ENCODE results near the gene FLII. TPM values are rescaled to one million over a fixed set of nuclear protein-coding genes. Genes with fewer than 3 reads are reported as not detected.

The FLII gene
- total and polyA plus RNA-seq, 2 of the 8 experiments (the other 6 are each of a cell fraction or from before 2014, with no cell fraction given), result 300 to 549 TPM

GRCh38 chr17:18285296-18285695 lies 26.8 kb upstream of the FLII start:
- no peak overlapping the region for H2BK120ac ChIP-seq (replicated peaks; ENCODE audit: low read depth, low read length)
- H3K23ac ChIP-seq (ENCODE audit: insufficient read length), result no peak overlapping the region
- POLR2A ChIA-PET (ENCODE audit: partially characterized antibody), result interaction anchor here (0.6 to 1.8 kb wide), 4 partner anchors 8 to 61 kb away, joined by 3 to 4 read pairs (median 4); no protein-coding TSS in a partner anchor
- H4K91ac ChIP-seq (replicated peaks; ENCODE audit: insufficient read length, low read length), result no peak overlapping the region
- no peak overlapping the region for H2BK20ac ChIP-seq (ENCODE audit: low read length)
- no peak overlapping the region for H2BK15ac ChIP-seq (ENCODE audit: low read length)
- WGBS, 2 experiments (ENCODE audit: extremely low coverage in 1 of 2, insufficient coverage in 1 of 2, insufficient read length in 1 of 2, insufficient replicate concordance in 2 of 2, low coverage in 1 of 2, low lambda C conversion rate in 2 of 2, missing lambda C conversion rate in 1 of 2), result 93% methylated on average over 11 of the region's 11 CpGs; no CpG with 5 or more reads in 1 of the 2 experiments
- H3K4ac ChIP-seq (replicated peaks; ENCODE audit: insufficient read length, low read depth, low read length), result no peak overlapping the region
- CTCF ChIA-PET (ENCODE audit: partially characterized antibody), result interaction anchor here (0.8 to 1.8 kb wide), 6 partner anchors 9 to 70 kb away, joined by 3 to 6 read pairs (median 4); no protein-coding TSS in a partner anchor
- H3K23me2 ChIP-seq (ENCODE audit: low read depth, low read length), result no peaks in the 10 kb centered on the region
- peaks cover 46 to 84% (median 72%) of the 10 kb centered on the region in 4 experiments for H3K36me3 ChIP-seq (ENCODE audit: control insufficient read depth in 2 of 4, insufficient read depth in 4 of 4, low read length in 3 of 4)
- TF ChIP-seq POLR2A (IDR thresholded peaks at IDR 0.05; ENCODE audit: control extremely low read depth in 1 of 2, low read depth in 2 of 2, low read length in 2 of 2) (no peak), E2F6 (IDR thresholded peaks at IDR 0.05) (no peak), CEBPB (IDR thresholded peaks at IDR 0.05; ENCODE audit: low read depth, low read length) (no peak), GABPA (IDR thresholded peaks at IDR 0.05; ENCODE audit: borderline replicate concordance, insufficient read depth, low read length) (no peak), SIX5 (IDR thresholded peaks at IDR 0.05; ENCODE audit: low read depth, low read length) (no peak), SUZ12 (IDR thresholded peaks at IDR 0.05; ENCODE audit: low read length) (no peak)
- H2AFZ ChIP-seq (ENCODE audit: low read length), result no peak overlapping the region
- no peak overlapping the region for H3K27ac ChIP-seq (ENCODE audit: low read depth, low read length)
- no peak overlapping the region for H3K18ac ChIP-seq (ENCODE audit: extremely low read depth, low read length)
- no peak overlapping the region for H3K14ac ChIP-seq (ENCODE audit: insufficient read length)
- H3K79me2 ChIP-seq (ENCODE audit: control insufficient read depth in 1 of 2, insufficient read depth in 2 of 2, low read length in 2 of 2), result no peaks in the 10 kb centered on the region
- no peak overlapping the region for H3K56ac ChIP-seq (replicated peaks; ENCODE audit: insufficient read length, low read depth, low read length)
- H2AK5ac ChIP-seq (ENCODE audit: low read depth, low read length), result no peak overlapping the region
- no peak for DNase-seq (ENCODE audit: low read depth in 1 of 2, low spot score in 2 of 2)
- no peaks in the 10 kb centered on the region; the same call in 1 of the 2 replicates for H3K79me1 ChIP-seq (ENCODE audit: low read depth, low read length)
- H3K4me3 ChIP-seq (ENCODE audit: extremely low read depth in 1 of 4, insufficient read depth in 2 of 4, low read depth in 3 of 4, low read length in 4 of 4), result no peak overlapping the region
- no peak overlapping the region for H2BK12ac ChIP-seq (ENCODE audit: low read depth, low read length)
- H4K8ac ChIP-seq (ENCODE audit: extremely low read depth, insufficient read depth, low read length), result no peak overlapping the region; the same call in 1 of the 2 replicates
- no peak overlapping the region for H3K4me2 ChIP-seq (ENCODE audit: insufficient read depth in 1 of 2, low read depth in 2 of 2, low read length in 2 of 2)
- no peak overlapping the region for H3K9ac ChIP-seq (replicated peaks in 1 of 4; ENCODE audit: extremely low read depth in 1 of 4, low read depth in 3 of 4, low read length in 3 of 4)
- no peaks in the 10 kb centered on the region for H3K4me1 ChIP-seq (replicated peaks in 1 of 4; ENCODE audit: control insufficient read depth in 3 of 4, insufficient read depth in 4 of 4, low read length in 3 of 4)
- H4K5ac ChIP-seq (ENCODE audit: insufficient read length, low read depth, low read length), result no peak overlapping the region
- no peaks in the 10 kb centered on the region for H3K27me3 ChIP-seq (replicated peaks in 1 of 4; ENCODE audit: control insufficient read depth in 3 of 4, extremely low read depth in 1 of 4, insufficient read depth in 3 of 4, low read length in 3 of 4)
- FAIRE-seq, result no peak
- H3K9me3 ChIP-seq (ENCODE audit: insufficient read depth in 2 of 2, low read depth in 1 of 2, low read length in 1 of 2), result no peaks in the 10 kb centered on the region
- H4K20me1 ChIP-seq (replicated peaks in 1 of 2; ENCODE audit: control insufficient read depth in 1 of 2, insufficient read depth in 2 of 2, low read length in 2 of 2), result peaks cover 3 to 7% of the 10 kb centered on the region in 2 experiments
- no peak overlapping the region for H2BK5ac ChIP-seq (ENCODE audit: low read depth, low read length)
